GM19025 (cell line): Measurements from ENCODE around the gene ADGRB3.
"Not testable (repeated sequence)": the region's sequence is repeated elsewhere in the genome, so short reads cannot be mapped to it uniquely, and the experiment has no call there.

Experiments
- ATAC-seq: cut with Tn5 transposase; IDR thresholded peaks from one replicate; pipeline ENCODE4 v1.9.1; 2021; ENCODE audit warnings: mild to moderate bottlenecking, low read depth, moderate library complexity; ENCODE audit not compliant: unreplicated experiment

The ADGRB3 gene

GRCh38 chr6:69288198-69288597 is 653.1 kb downstream of the ADGRB3 start:
- ATAC-seq, result not testable (repeated sequence)

- ATAC-seq, result no peak
Measured at GRCh38 chr6:69289689-69290495, 654.8 kb downstream of the ADGRB3 start.

- no peak for ATAC-seq
Measured at GRCh38 chr6:69293471-69293870, 658.4 kb downstream of the ADGRB3 start.

- no peak for ATAC-seq
Measured at GRCh38 chr6:69294407-69294806, 659.3 kb downstream of the ADGRB3 start.

GRCh38 chr6:69294862-69295261 is 659.8 kb downstream of the ADGRB3 start:
- no peak for ATAC-seq

- no peak for ATAC-seq
Measured at GRCh38 chr6:69303382-69303781, 668.3 kb downstream of the ADGRB3 start.

- no peak for ATAC-seq
Measured at GRCh38 chr6:69305456-69305855, 670.4 kb downstream of the ADGRB3 start.

GRCh38 chr6:69308584-69308983 is 673.5 kb downstream of the ADGRB3 start:
- ATAC-seq, result no peak

GRCh38 chr6:69311888-69312287 is 676.8 kb downstream of the ADGRB3 start:
- ATAC-seq, result no peak

- ATAC-seq, result no peak
Measured at GRCh38 chr6:69314001-69314400, 678.9 kb downstream of the ADGRB3 start.

- ATAC-seq, result no peak
Measured at GRCh38 chr6:69314531-69314930, 679.4 kb downstream of the ADGRB3 start.

- no peak for ATAC-seq
Measured at GRCh38 chr6:69331886-69332285, 696.8 kb downstream of the ADGRB3 start.

- ATAC-seq, result no peak
Measured at GRCh38 chr6:69337311-69337710, 702.2 kb downstream of the ADGRB3 start.

GRCh38 chr6:69338431-69339162 is 703.5 kb downstream of the ADGRB3 start:
- no peak for ATAC-seq

GRCh38 chr6:69339163-69339550 is 704.1 kb downstream of the ADGRB3 start:
- ATAC-seq, result no peak

GRCh38 chr6:69340196-69340595 is 705.1 kb downstream of the ADGRB3 start:
- no peak for ATAC-seq

- ATAC-seq, result no peak
Measured at GRCh38 chr6:69343851-69344250, 708.8 kb downstream of the ADGRB3 start.

- no peak for ATAC-seq
Measured at GRCh38 chr6:69349771-69350170, 714.7 kb downstream of the ADGRB3 start.

GRCh38 chr6:69362209-69362608 is 727.1 kb downstream of the ADGRB3 start:
- ATAC-seq, result no peak

GRCh38 chr6:69366831-69367230 is 731.7 kb downstream of the ADGRB3 start:
- no peak for ATAC-seq

GRCh38 chr6:69368613-69369012 is 733.5 kb downstream of the ADGRB3 start:
- ATAC-seq, result no peak

- ATAC-seq, result no peak
Measured at GRCh38 chr6:69370763-69371162, 735.7 kb downstream of the ADGRB3 start.
